NCI-H446 treated with DMSO at 0.1 percent for 48 hours (cell line): Measurements from ENCODE around the gene FCRL6.

Experiments
- DNase-seq: peaks from one replicate; lab custom pipeline; 2025; lab: John Stamatoyannopoulos, UW

Gene FCRL6

DNA sequence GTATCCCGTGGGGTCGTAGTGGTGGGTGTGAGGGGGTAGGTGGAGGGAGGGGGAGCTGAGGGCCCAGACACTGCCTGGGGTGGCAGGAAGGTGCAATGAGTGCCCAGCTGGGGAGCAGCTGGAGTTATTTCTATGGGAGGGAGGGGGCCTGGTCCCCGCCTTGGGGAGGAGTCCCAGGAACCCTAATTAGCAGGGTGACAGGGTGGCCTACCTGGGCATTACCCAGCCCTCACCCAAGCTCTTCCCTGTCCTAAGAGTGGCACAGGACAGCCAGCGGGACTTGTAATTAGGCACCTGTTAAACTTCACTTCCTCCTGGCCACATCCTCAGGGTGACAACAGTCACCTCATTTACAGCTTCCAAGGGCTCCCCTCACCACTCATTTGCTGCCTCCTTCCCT, 60.4 kb downstream of the FCRL6 start, which contains the start of gene VSIG8:
Gene VSIG8 (minus strand): TSS at position 101 of the 400 bp plus-strand sequence. CDS start 136 bp downstream, outside the sequence.
- no peak for DNase-seq

- DNase-seq = no peak
Observed at GRCh38 chr1:159864262-159864661, 62.1 kb downstream of the FCRL6 start.
